ENCODE results near the gene C17orf114.

C17orf114 gene

DNA sequence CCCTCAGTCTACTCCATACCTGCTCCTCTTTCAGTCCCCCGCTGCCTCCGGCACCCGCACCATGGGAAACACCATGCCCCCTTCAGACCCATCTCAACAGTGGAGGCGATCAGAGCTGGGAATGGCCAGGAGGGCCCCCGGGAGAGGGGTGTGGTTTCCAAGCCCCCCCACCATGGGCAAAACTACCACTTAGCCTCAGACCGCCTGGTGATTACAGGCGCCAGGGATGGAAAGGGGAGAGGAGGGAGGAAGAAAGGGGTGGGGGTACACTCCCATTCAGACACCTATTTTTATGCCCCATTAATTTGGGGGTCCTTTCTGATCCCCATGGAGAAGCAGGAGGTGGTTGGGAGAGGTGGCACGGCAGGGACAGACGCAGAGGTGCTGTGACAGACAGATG is at the start of gene C17orf114:
TSS of gene C17orf114 (minus strand) at position 101 of the 400 bp plus-strand sequence.
- FAIRE-seq, result no peak
- Histone ChIP-seq H3K36me3 (replicated peaks in 1 of 2; ENCODE audit: control insufficient read depth in 1 of 2, insufficient read depth in 2 of 2, low read length in 2 of 2) (peaks cover 8 to 17% of the 10 kb centered on the region in 2 experiments), H3K79me2 (ENCODE audit: insufficient read depth, low read length) (peaks cover 6% of the 10 kb centered on the region), H4K20me1 (ENCODE audit: insufficient read depth, low read length) (no peaks in the 10 kb centered on the region), H3K4me2 (ENCODE audit: low read depth, low read length) (no peak within 1 kb of the TSS), H3K4me3 (replicated peaks in 1 of 3; ENCODE audit: insufficient read depth in 1 of 3, low read depth in 2 of 3, low read length in 3 of 3) (no peak within 1 kb of the TSS), H3K9me3 (ENCODE audit: low read length) (no peaks in the 10 kb centered on the region), H3K9ac (ENCODE audit: insufficient read depth, low read depth, low read length) (no peak within 1 kb of the TSS), H3K27me3 (ENCODE audit: control insufficient read depth in 1 of 2, insufficient read depth in 2 of 2, low read length in 2 of 2) (no peaks in the 10 kb centered on the region), H3K4me1 (ENCODE audit: insufficient read depth, low read length) (peaks cover 8% of the 10 kb centered on the region), H3K27ac (ENCODE audit: extremely low read length, insufficient read depth, low read length) (no peak within 1 kb of the TSS), H2AFZ (ENCODE audit: low read length) (no peak within 1 kb of the TSS)
- in situ Hi-C loops (cut with HindIII; ENCODE audit: extremely low pct_ligation_motif_present, low pct_unique_long_range_greater_than_20kb) (no loop called here), intact Hi-C loops (cut with micrococcal nuclease; ENCODE audit: unreplicated experiment) (no loop called here)
- WGBS (ENCODE audit: low lambda C conversion rate), result 82% methylated on average over 9 of the region's 9 CpGs
- no peak for ATAC-seq
- CTCF ChIA-PET (ENCODE audit: low intra/inter-chr PET ratio, low total read pairs), result no interaction called here
- no peak for DNase-seq (ENCODE audit: low spot score)
- POLR2A ChIA-PET, result no interaction called here
- no TSS peak for BruUV-seq (replicated peaks)
- no peak for TF ChIP-seq IRX3 (CRISPR knock-in tag; IDR thresholded peaks at IDR 0.05; ENCODE audit: borderline replicate concordance, low read depth)
- no peak for TF ChIP-seq ZNF563 (CRISPR knock-in tag; IDR thresholded peaks at IDR 0.05)
- TF ChIP-seq SRSF1 (optimal IDR thresholded peaks at IDR 0.05; ENCODE audit: low read depth, low read length), result no peak
- TF ChIP-seq, protein P1, sequence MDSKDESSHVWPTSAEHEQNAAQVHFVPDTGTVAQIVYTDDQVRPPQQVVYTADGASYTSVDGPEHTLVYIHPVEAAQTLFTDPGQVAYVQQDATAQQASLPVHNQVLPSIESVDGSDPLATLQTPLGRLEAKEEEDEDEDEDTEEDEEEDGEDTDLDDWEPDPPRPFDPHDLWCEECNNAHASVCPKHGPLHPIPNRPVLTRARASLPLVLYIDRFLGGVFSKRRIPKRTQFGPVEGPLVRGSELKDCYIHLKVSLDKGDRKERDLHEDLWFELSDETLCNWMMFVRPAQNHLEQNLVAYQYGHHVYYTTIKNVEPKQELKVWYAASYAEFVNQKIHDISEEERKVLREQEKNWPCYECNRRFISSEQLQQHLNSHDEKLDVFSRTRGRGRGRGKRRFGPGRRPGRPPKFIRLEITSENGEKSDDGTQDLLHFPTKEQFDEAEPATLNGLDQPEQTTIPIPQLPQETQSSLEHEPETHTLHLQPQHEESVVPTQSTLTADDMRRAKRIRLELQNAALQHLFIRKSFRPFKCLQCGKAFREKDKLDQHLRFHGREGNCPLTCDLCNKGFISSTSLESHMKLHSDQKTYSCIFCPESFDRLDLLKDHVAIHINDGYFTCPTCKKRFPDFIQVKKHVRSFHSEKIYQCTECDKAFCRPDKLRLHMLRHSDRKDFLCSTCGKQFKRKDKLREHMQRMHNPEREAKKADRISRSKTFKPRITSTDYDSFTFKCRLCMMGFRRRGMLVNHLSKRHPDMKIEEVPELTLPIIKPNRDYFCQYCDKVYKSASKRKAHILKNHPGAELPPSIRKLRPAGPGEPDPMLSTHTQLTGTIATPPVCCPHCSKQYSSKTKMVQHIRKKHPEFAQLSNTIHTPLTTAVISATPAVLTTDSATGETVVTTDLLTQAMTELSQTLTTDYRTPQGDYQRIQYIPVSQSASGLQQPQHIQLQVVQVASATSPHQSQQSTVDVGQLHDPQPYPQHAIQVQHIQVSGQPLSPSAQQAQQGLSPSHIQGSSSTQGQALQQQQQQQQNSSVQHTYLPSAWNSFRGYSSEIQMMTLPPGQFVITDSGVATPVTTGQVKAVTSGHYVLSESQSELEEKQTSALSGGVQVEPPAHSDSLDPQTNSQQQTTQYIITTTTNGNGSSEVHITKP (CRISPR knock-in tag; IDR thresholded peaks at IDR 0.05; ENCODE audit: low read depth), result no peak
- TF ChIP-seq, protein P2, sequence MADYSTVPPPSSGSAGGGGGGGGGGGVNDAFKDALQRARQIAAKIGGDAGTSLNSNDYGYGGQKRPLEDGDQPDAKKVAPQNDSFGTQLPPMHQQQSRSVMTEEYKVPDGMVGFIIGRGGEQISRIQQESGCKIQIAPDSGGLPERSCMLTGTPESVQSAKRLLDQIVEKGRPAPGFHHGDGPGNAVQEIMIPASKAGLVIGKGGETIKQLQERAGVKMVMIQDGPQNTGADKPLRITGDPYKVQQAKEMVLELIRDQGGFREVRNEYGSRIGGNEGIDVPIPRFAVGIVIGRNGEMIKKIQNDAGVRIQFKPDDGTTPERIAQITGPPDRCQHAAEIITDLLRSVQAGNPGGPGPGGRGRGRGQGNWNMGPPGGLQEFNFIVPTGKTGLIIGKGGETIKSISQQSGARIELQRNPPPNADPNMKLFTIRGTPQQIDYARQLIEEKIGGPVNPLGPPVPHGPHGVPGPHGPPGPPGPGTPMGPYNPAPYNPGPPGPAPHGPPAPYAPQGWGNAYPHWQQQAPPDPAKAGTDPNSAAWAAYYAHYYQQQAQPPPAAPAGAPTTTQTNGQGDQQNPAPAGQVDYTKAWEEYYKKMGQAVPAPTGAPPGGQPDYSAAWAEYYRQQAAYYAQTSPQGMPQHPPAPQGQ (CRISPR knock-in tag; IDR thresholded peaks at IDR 0.05; ENCODE audit: borderline replicate concordance), result no peak
- no peak for TF ChIP-seq ZNF34 (CRISPR knock-in tag; IDR thresholded peaks at IDR 0.05; ENCODE audit: borderline replicate concordance)
- TF ChIP-seq ZNF549 (CRISPR knock-in tag; IDR thresholded peaks at IDR 0.05), result no peak
- TF ChIP-seq, protein P3, sequence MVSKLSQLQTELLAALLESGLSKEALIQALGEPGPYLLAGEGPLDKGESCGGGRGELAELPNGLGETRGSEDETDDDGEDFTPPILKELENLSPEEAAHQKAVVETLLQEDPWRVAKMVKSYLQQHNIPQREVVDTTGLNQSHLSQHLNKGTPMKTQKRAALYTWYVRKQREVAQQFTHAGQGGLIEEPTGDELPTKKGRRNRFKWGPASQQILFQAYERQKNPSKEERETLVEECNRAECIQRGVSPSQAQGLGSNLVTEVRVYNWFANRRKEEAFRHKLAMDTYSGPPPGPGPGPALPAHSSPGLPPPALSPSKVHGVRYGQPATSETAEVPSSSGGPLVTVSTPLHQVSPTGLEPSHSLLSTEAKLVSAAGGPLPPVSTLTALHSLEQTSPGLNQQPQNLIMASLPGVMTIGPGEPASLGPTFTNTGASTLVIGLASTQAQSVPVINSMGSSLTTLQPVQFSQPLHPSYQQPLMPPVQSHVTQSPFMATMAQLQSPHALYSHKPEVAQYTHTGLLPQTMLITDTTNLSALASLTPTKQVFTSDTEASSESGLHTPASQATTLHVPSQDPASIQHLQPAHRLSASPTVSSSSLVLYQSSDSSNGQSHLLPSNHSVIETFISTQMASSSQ (IDR thresholded peaks at IDR 0.05; ENCODE audit: low read depth), result no peak
- TF ChIP-seq, protein P3 (CRISPR knock-in tag; IDR thresholded peaks at IDR 0.05; ENCODE audit: borderline replicate concordance), result no peak
- no peak for TF ChIP-seq ZNF780A (CRISPR knock-in tag; IDR thresholded peaks at IDR 0.05)
- TF ChIP-seq ZNF274 (CRISPR knock-in tag; IDR thresholded peaks at IDR 0.05), result no peak
